HepG2 (cell line): Measurements from ENCODE around the gene EPS8. TPM values are rescaled to one million over a fixed set of nuclear protein-coding genes. Genes with fewer than 3 reads are reported as not detected.

Source experiments
- FOXP4 ChIP-seq: sonication (generic); formaldehyde crosslinking; IDR thresholded peaks from 2 replicates; pipeline ENCODE4 v1.4.0; 2020; ENCODE audit warnings: missing genetic modification reagents
- FUBP1 ChIP-seq: sonication (generic); formaldehyde crosslinking; IDR thresholded peaks from 2 replicates; pipeline ENCODE4 v1.5.1; 2020; ENCODE audit warnings: missing genetic modification reagents, mild to moderate bottlenecking, borderline replicate concordance
- GMEB1 ChIP-seq: sonication (generic); formaldehyde crosslinking; IDR thresholded peaks from 2 replicates; pipeline ENCODE4 v1.5.1; 2020; ENCODE audit warnings: missing genetic modification reagents, mild to moderate bottlenecking, borderline replicate concordance
- KDM5A ChIP-seq: fragments of 200-600 bp; sonication (generic); IDR thresholded peaks from 2 replicates; pipeline ENCODE4 v1.7.0; 2018; ENCODE audit warnings: antibody characterized with exemption, mild to moderate bottlenecking, low read length, borderline replicate concordance
- PAXIP1 ChIP-seq: sonication (generic); formaldehyde crosslinking; conservative IDR thresholded peaks from 2 replicates; pipeline ENCODE4 v1.4.0; 2020; ENCODE audit warnings: mild to moderate bottlenecking, missing genetic modification reagents, moderate library complexity
- RBAK ChIP-seq: sonication (generic); formaldehyde crosslinking; IDR thresholded peaks from 2 replicates; pipeline ENCODE4 v1.5.1; 2020; ENCODE audit warnings: mild to moderate bottlenecking, missing genetic modification reagents
- SOX13 ChIP-seq, 3 experiments: fragments of 450-650 bp in 1 of 3; sonication (generic) in 1 of 3; formaldehyde crosslinking in 1 of 3; IDR thresholded peaks in 2 of 3; conservative IDR thresholded peaks in 1 of 3; 2 replicates each; pipeline versions ENCODE4 v1.5.0 to v1.6.1; 2016 to 2020; ENCODE audit warnings: antibody characterized with exemption in 1 of 3, mild to moderate bottlenecking in 1 of 3, missing compliant biosample characterization in 1 of 3, missing genetic modification reagents in 1 of 3, moderate library complexity in 1 of 3
- SOX6 ChIP-seq, 2 experiments: fragments of 450-650 bp in 1 of 2; sonication (generic) in 1 of 2; formaldehyde crosslinking in 1 of 2; IDR thresholded peaks; 2 replicates each; pipeline versions ENCODE4 v1.4.0 to v1.6.1; 2017 to 2020; ENCODE audit warnings: antibody characterized with exemption in 1 of 2, mild to moderate bottlenecking in 1 of 2, missing genetic modification reagents in 1 of 2
- SP1 ChIP-seq, 2 experiments: fragments of 450-650 bp in 1 of 2; sonication (generic) in 1 of 2; formaldehyde crosslinking in 1 of 2; IDR thresholded peaks; 2 replicates each; pipeline versions ENCODE4 v1.4.0 to v1.6.1; 2016 to 2020; ENCODE audit warnings: missing genetic modification reagents in 1 of 2
- ZFP91 ChIP-seq: sonication (generic); formaldehyde crosslinking; IDR thresholded peaks from 2 replicates; pipeline ENCODE4 v1.9.0; 2022; ENCODE audit warnings: missing genetic modification reagents, mild to moderate bottlenecking, borderline replicate concordance
- ZNF251 ChIP-seq: sonication (generic); formaldehyde crosslinking; IDR thresholded peaks from 2 replicates; pipeline ENCODE4 v1.9.0; 2021; ENCODE audit warnings: mild to moderate bottlenecking, missing genetic modification reagents
- ZNF414 ChIP-seq: sonication (generic); formaldehyde crosslinking; IDR thresholded peaks from 2 replicates; pipeline ENCODE4 v1.5.0; 2020; ENCODE audit warnings: missing genetic modification reagents
- polyA plus RNA-seq, 8 experiments: library from polyadenylated mRNA; depleted of rRNA in 3 of 8; stranded (reverse) in 7 of 8; unstranded in 1 of 8; fragments of >200 nt; fragmentation: Illumina TruSeq in 4 of 8; extraction: Trizol in 4 of 8; gene quantifications; 2 replicates each; pipeline versions ENCODE4 v1.2.1 to v1.2.3, GENCODE V29; 2011 to 2016; ENCODE audit warnings: low read depth in 4 of 8, missing spikeins in 1 of 8, mixed read lengths in 1 of 8; ENCODE audit not compliant: insufficient read depth in 1 of 8
- total RNA-seq, 5 experiments: library from RNA; depleted of rRNA; stranded (reverse); fragments of >200 nt; fragmentation: Illumina TruSeq; extraction: Trizol; gene quantifications; 2 replicates each; pipeline ENCODE4 v1.2.3, GENCODE V29; 2016; ENCODE audit warnings: low read depth in 1 of 5

EPS8 gene
- total and polyA plus RNA-seq, 2 of the 13 experiments (the other 11 are each of a cell fraction or from before 2014, with no cell fraction given): 37.1 to 43.4 TPM

- TF ChIP-seq SOX6 (IDR thresholded peaks at IDR 0.05) (no peak), SOX6 (CRISPR knock-in tag; IDR thresholded peaks at IDR 0.05) (peak; percentile 24; the same call in 1 of the 2 replicates), KDM5A (no peak), ZNF251 (CRISPR knock-in tag) (no peak), FUBP1 (no peak), SP1 (IDR thresholded peaks at IDR 0.05) (no peak), SP1 (CRISPR knock-in tag; IDR thresholded peaks at IDR 0.05) (no peak), FOXP4 (CRISPR knock-in tag) (no peak), RBAK (CRISPR knock-in tag) (no peak), PAXIP1 (CRISPR knock-in tag) (0 out of 2 replicates have a peak, but pooled peaks have one; percentile 11), ZNF414 (no peak), GMEB1 (CRISPR knock-in tag) (no peak), ZFP91 (CRISPR knock-in tag) (no peak), SOX13 (IDR thresholded peaks at IDR 0.05) (no peak), SOX13 (CRISPR knock-in tag; conservative IDR thresholded peaks at IDR 0.05 in 1 of 2, IDR thresholded peaks at IDR 0.05 in 1 of 2) (peak in 1 of 2 experiments; percentile 70; a peak in 2 of 4 replicates)
These were observed 8.6 kb upstream of the EPS8 start (continued) for GRCh38 chr12:15797818-15798217.
